ENCODE measurements around the gene CCDC177.

CCDC177 gene

GRCh38 chr14:69560826-69561225 is 13.8 kb downstream of the CCDC177 start:
- no peak for DNase-seq

DNA sequence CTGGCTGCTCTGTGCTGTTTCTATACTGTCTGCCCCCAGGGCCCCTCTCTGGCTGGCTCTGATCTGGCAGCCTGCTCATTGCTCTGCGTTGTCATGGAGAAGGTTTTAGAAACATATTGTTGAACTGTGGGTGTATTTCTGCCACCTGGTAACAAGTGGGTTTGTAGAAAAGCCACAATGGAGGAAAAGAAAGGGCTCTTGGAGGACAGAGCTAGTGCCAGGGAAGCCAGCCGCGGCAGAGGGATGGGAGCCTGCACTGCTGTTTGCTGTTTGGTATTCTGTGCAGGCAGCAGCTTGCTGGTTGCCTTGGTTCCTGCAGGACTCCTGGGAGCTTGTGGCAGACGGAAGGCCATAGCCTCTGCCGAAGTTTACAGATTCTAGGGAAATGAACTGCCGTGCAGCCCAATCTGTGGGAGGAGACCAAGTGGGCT is 15.1 kb downstream of the CCDC177 start:
- DNase-seq: no peak

- no peak for DNase-seq
Measured at GRCh38 chr14:69558774-69559173, 15.9 kb downstream of the CCDC177 start.

DNA sequence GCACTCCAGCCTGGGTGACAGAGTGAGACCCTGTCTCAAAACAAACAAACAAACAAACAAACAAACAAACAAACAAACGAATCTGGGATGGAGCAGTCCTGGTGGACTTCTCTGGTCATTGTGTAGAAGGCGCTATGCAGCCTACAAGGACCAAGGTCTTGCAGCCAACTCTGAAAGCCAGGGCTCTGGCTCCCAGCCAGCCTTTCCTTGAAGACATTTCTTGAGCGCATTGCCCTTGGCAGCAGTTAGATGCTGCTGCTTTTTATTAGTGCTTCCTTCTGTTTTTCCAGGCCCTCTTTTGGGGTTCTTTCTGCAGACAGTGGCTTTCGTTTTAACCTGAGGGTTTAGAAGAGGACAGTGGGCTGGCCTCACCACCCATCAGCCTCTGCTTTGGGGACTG is 20.2 kb downstream of the CCDC177 start:
- DNase-seq: no peak

DNA sequence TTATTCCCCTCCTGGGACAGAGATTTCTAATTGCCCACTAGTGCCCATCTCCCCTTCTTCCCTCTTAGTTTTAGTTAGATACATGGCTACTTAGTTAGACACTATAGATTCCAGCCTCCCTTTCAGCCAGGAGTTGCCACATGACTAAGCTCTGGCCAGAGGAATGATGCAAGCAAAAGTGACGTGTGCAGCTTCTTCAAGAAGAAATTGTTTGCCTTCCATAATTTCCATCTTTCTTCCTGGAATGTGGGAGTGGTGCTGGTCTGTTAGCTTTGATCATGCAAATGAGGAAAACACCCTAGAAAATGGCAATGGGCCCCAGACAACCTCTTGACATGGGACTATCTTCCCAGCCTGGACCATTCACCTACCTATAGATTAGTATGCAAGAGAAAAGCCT is 21.4 kb downstream of the CCDC177 start:
- DNase-seq: no peak

DNA sequence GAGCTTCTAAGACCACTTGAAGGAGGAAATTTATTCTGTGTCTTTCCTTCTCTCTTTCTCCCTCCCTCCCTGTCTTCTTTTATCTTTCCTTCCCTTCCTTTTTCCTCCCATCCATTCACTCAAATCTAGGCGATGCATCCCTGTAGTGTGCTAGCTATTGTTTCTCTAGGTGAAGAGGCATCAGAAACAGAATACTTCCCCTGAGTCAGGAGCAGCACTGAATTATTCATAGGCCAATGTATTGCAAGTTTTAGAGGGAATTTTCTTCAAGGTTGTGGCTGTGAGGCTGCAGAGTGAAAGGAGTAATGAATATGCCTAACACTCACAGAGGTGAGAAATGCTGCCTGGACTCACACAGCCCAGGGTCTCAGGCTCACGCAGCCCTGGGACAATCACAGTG is 23.2 kb downstream of the CCDC177 start:
- no peak for DNase-seq

DNA sequence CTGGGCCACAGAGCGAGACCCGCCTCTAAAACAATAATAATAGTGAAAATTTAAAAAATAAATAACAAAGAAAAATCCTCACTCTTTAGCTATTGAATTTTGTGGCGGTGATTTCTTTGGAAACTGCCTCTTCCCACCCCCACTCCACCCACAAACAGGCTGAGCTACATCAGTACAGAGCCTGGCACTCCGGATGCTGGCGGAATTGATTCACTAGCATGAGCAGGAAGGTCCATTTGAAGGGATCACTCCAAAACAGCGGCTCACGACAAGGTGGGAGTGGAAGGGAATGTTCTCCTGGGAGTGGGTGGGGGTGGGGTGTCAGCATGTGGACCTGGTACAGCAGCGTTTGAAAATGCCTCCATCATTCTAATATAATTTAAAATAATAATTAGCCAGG is 26.1 kb downstream of the CCDC177 start:
- no peak for DNase-seq

DNA sequence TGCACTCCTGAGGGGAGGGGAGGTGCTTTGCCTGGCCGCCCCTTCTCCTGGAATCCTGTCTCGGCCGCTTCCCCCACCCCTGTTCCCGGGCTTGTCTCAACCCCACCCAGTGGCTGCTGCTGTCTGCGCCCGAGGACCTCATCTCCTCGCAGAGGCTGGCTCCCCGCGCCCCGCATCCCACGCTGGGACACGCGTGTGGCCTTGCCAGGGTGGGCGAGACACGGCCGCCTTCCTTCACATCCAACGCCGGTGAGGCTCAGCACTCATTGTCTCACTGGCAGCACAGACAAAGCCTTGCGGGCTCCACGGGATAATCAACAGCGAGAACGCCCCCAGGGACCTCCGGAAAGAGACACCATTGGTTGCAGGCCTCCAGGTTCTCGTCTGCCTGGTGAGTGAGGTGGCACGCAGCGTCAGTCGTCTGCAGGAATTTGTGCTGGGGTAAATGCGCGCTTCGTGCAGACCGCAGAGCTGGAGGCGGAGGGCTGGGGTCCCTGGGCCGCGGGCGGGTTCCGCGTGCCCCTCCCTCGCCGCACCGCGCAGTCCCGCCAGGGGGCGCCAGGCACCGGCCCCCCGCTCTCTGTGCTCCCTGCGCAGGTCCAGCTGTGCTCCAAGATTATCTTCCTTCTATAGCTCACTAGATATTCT is 26.8 kb downstream of the CCDC177 start:
- peak; percentile 33 for DNase-seq

GRCh38 chr14:69543341-69544115 is 31.1 kb downstream of the CCDC177 start:
- peak; percentile 82 for DNase-seq

GRCh38 chr14:69542311-69542710 is 32.4 kb downstream of the CCDC177 start:
- no peak for DNase-seq

DNA sequence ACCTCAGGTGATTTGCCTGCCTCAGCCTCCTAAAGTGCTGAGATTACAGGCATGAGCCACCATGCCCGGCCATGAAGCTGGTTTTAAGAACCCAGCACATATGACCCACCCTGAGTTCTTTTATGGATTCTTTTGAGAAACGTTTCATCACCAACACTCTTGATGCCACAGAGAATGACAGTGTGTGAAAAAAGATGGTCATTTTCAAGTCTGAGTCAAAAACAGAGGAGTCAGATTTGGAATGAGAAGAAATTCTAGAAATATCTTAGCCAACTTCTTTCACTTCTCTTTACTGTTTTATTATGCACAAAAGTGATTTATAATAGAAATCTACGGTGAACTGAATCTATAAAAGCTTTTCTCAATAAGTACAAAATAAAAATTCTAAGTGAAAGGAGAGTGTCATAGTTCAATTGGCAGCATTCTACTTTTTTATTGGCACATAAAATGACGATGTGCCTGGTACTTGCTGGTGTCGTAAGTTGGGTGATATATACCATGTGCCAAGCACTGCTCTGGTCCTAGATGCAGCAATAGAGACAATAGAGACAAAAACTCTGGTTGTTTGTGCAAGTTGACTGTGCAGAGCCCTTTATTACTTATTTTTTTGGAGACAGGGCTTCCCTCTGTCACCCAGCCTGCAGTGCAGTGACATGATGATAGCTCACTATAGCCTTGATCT is 33.9 kb downstream of the CCDC177 start:
- DNase-seq: no peak

DNA sequence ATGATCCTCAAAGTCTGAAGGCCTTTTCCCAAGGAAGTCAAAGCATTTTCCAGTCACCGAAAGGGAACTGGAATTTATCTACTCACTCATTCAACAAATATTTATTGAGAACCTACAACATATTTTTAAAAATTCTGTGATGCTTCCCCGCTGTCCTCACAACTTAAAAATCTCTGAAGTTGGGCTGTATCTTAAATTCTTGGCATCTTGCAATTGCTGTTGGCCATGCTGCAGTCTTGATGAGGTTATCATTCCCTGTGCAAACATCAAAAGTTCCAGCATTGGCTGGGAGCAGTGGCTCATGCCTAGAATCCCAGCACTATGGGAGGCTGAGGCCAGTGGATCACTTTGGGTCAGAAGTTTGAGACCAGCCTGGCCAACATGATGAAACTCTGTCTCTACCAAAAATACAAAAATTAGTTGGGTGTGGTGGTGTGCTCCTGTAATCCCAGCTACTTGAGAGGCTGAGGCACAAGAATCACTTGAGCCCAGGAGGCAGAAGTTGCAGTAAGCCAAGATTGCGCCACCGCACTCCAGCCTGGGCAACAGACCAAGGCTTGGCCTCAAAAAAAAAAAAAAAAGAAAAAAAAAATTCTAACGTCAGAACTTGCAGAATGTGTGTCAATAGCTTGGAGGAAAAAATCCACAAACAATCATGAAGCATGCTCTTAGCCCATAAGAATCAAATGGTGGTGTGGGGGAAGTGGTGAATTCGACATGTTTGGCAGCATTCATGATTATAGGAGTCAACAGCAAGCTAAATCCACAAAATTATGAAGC is 34.9 kb downstream of the CCDC177 start:
- no peak for DNase-seq

DNA sequence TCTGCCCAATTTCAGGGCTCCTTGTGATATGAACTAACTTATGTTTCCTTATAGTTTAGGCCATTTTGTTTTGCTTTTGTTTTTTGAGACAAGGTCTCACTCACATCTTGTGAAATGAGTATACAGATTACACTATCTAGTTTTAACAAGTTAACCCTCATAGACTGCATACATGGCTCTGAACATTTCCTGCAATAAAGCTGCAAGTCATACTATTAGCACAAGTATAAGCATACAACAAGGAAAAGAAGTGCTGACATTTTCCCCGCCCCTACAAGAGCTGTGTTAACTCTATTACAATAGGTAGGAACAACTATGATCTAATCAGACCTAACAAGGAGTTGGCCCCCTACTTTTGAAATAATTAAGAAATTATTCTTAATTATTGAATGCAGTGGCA is 35.9 kb downstream of the CCDC177 start:
- no peak for DNase-seq

GRCh38 chr14:69537900-69538299 is 36.8 kb downstream of the CCDC177 start:
- DNase-seq: no peak

- peak; percentile 7 for DNase-seq
Measured at GRCh38 chr14:69536971-69537370, 37.7 kb downstream of the CCDC177 start.

DNA sequence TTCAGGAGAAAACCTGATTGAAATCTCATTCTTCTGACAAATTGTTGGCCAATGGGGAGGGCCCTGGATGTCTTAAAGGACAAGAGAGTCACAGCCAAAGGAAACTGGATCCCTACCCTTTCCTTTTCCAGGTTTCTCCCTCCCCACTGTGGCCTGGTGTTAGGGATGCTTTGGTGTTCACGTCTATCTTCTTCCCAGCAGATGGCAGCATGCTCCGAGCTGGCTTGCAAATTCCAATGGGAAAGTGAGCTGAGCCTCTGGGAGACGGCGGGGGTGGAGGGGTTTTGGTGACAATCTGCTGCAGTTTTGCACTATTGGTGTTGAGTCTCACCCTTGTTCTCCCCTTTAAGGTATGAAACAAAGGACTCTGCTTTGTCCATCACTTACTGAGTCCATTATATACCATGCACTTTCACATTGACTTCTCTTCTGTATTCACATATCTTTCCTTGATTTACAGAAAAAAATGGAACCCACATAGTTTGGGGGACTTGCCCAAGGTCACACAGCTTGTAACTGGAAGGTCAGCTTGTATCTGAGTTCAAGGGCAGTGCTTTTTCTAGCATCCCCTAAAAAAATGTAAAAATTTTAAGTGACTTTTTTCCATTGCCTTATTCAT is 39.3 kb downstream of the CCDC177 start:
- DNase-seq: no peak

GRCh38 chr14:69532561-69533340 is 41.9 kb downstream of the CCDC177 start:
- no peak for DNase-seq

GRCh38 chr14:69531135-69531534 is 43.5 kb downstream of the CCDC177 start:
- DNase-seq: no peak

DNA sequence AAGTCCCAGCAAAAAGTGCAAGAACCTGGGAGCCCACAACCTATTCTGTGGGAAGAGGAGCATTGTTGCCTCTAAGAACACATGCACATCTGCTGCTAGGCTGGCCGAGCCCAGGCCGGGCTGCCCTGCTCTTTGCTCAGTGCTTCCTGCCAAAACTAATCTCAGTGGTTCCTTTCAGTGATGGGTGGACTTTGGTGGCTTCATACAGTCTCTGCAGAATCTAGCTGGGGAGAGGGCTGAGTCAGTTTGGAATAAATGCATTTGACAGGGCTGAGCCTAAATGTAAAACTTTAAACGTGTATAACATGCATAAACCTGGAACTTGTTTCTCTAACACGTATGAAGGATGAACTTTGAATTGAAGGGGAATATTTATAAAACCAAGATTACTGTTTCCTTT is 44.6 kb downstream of the CCDC177 start:
- no peak for DNase-seq

- DNase-seq: no peak
Measured at GRCh38 chr14:69529563-69529962, 45.1 kb downstream of the CCDC177 start.

DNA sequence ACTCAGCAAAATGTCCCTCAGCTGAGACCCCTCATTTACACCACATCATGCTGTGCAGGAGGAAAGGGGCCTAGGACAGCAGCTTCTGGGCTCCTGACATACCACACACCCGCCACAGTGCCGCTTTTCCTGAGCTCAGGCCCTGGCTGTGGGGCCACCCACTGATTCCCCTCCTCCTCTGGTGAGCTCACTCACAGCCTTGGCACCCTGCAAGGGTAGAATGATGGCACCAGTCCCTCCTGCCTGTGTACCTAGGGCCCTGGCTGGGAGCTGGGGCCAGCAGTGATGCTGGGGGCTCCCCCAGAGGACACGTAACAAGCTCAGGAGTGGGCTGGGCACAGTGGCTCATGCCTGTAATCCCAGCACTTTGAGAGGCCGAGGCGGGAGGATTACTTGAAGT is 45.7 kb downstream of the CCDC177 start:
- DNase-seq: no peak

DNA sequence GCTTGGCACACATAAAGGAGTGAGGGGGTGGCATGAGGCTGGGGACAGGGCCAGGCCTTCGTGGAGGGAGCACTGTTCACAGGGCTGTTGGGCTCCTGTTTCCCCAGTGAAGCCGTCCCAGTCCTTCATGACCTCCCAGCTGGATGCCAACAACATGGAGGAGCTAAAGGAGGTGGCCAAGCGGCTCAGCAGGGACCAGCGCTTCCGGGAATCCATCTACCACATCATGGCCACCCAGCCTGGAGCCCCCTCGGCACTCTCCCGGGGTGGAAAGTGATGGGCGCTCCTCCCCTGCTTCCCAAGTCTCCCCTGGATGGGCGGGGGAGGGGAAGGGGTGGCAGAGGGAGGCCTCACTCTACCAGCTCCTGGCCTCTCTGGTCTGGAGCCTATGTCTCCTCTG is 46.5 kb downstream of the CCDC177 start:
- no peak for DNase-seq

All from activated CD4-positive, alpha-beta T cell treated with anti-CD3 and anti-CD28 coated beads, Interleukin-2, Interleukin-6, amounts not matched to agents 100 ng/mL and 50 ng/mL, durations not matched to agents 16 hours and 8 hours (primary cell).